RCC 7860 (cell line): ENCODE measurements around the gene COL16A1.

Source experiments
- DNase-seq: peaks from one replicate; pipeline ENCODE4 v3.0.0-alpha.2; 2015; ENCODE audit warnings: low spot score
- FAIRE-seq: peaks from 2 replicates; lab custom pipeline; 2012; peaks lifted over from hg19 to GRCh38; lab: Jason Lieb, UNC

Gene COL16A1

DNA sequence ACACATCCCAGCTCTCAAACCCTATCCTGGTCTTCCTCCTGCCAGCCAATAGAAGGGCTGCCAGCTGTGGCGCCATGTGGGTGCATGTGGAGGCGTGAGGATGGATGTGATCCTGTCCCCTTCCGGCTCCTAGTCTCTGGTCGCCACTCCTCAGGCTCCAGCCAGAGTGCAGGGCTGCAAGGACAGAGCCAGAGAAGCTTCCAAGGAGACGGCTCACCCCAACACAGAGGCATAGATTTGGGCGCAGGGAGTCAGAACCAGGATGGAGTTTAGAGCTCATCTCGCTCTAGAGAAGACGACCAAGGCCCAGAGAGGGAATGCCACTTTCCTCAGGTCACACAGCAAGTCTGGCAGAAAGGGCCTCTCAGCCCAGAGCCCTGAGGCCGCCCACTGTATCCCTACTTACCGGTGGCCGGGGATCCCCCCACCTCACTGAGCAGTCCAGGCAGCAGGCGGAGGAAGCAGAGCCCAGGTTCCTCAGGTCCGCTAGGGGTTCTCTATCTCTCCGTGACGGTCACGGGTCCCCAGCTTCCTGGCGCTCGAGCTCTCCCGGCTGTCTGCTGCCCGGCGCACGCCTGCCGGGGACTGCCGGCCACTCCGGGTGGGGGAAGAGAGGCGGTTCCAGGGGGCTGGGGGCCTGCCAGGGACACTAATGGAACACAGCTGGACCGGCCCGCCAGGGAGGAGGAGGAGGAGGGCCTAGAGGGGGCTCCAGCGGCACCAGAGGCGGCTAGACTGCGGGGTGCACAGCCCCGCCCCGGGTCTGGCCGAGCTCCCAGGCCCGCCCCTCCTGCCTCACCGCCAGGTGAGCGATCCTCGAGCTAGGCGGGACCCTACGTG, at the start of gene COL16A1:
Gene COL16A1, minus strand, starts transcription at position 587 of the 840 bp plus-strand sequence. CDS start 1,824 bp downstream, outside the sequence.
- DNase-seq, result no peak
- no peak for FAIRE-seq

DNA sequence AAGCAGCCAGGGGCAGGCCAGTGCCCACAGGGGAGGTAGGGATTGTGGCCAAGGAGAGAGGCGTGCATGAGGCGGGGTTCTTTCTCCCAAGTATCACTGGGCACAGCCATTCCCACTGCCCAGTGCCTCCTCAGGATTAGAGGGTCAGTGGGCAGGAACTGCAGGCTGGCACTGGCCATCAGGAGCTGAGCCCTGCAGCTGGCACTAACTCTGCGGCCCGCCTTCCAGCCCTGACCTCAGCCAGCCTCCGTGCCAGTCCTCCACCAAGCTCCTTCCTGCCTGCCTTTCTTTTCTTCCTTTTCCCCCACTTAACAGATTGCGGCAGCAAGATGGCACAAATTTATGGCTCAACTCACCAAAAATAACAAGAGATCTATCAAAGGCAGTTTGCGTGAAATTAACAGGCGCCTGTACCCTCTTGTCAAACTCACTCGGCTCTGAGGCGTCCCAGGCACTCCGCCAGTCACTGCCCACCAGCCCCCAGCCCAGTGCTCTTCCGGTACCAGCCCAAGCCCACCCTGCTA, 49.2 kb upstream of the COL16A1 start:
- no peak for DNase-seq
- no peak for FAIRE-seq

DNA sequence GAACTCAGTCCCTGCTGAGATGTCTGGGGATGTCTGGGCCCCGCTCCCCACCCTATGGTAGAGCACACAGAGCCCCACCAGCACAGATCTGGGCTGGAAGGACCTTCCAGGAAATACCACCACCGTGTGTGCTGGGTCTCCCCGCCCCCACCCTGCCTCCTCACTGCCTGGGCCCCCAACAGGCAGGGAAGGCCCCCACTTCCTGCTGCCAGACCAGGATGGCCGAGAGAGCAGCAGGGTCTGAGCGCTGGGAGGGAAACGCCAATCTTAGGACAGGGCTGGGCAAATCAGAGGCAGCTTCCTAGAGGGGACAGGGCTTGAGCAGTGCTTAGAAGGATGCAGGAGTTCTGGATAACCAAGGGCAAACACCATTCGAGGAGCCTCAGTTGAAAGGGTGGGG, 48.4 kb upstream of the COL16A1 start:
- FAIRE-seq (no peak), DNase-seq (no peak)

DNA sequence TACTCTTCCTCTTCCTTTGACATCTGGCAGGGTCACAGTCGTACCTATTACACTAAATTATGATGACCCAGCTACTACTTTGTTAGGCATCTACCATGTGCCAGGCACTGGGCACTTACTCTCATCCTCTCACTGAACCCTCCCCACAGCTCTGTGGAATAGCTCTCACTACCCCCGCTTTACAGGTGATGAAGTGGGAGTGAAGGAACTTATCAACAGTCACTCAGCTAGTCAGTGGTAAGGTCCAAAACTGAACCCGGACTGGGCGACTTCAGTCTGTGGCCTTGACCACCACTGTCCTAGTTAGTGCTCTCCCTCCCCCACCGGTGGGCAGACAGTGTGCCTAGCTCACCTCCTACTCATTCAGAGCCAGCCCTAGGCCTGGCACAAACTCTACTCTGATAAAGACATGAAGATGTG, 48.0 kb upstream of the COL16A1 start:
- FAIRE-seq, result no peak

DNA sequence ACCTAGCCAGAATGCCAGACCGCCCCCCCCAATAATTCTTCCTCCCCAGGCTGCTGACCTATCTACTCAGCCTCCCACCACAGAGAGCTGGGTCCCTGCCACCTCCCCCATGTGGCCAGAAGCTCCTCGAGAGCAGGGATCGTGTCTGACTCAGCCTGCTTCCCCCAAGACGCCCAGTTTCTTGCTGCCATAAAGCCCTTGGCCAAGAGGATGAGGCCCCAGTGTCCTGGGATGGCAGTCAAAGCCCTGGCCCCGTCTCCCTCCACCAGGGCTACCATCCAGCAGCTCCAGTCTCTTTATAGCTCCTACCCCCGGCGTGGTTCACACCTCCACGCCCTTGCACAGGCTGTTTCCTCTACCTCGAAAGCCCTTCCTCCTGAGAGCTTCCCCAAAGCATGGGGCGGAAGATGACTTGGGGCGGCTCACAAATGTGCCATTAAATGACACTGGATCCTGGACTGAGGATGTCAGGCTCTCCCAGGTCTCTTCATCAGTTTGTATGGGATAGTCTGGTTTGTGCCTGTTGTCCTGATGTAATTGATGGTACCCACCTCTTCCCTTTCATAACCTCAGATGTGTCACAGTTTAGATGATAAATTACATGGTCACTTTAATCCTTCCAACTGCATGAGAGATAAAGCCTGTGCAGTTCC, 47.2 kb upstream of the COL16A1 start:
- no peak for FAIRE-seq
- no peak for DNase-seq

More for the DNA sequence above, 48.0 kb upstream of the COL16A1 start:
- no peak for DNase-seq

DNA sequence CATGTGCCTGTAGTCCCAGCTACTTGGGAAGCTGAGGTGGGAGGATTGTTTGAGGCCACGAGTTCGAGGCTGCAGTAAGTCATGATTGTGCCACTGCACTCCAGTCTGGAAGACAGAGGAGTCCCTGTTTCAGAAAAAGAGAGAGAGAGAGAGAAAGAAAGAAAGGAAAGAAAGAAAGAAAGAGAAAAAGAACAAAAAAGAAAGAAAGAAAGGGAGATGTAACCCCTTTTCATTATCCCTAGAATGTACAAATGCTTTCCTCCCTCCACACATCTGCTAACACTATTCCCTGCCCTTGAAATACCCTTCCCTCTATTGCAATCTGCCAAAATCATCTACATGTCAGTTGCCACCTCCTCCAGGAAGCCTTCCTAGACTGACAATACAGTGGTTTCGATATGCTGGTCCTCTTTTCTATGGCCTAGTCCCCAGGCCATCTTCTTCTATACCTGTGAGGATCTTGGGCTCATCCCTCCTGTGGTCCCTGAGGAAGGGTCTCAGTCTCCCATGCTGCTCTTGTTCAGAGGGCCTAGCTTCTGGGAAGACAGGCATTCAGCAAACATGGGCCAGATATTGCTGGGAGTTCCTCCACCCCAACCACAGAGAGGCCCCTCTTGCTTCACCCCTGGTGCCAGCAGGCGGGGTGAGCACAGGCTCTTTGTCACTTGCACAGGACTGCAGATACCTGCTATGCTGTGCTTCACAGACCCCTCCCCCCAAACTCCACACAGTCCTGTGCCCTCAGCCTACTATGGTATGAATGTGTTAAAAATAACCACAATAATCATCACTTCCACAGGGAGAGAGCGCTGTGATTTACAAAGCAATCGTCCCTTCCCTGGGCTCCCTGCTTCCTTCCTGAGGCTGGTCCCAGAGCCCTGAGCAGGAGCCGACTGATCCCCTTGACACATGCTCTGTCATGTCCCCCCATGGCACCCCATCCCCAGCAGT, 46.2 kb upstream of the COL16A1 start:
- DNase-seq, result no peak
- FAIRE-seq, result no peak

DNA sequence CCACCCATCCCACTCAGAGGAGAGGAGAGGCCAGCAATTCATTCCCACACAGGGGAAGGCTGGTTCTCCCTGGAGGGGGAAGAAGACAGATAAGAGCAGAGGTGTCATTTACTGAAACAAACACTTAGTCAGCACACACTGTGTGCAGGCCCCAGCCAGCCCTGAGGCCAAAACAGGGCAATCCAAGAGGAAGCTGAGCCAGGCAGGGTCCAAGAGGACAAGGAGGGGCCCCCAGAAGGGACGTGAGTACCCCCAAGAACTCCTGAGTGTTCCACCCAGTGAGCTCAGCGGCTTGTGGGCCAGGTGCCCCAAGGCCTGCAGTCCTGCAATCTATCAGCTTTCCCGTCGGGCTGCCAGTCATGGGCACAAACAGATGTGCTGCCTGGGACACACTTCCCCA, 44.5 kb upstream of the COL16A1 start:
- FAIRE-seq, result no peak
- DNase-seq, result no peak

DNA sequence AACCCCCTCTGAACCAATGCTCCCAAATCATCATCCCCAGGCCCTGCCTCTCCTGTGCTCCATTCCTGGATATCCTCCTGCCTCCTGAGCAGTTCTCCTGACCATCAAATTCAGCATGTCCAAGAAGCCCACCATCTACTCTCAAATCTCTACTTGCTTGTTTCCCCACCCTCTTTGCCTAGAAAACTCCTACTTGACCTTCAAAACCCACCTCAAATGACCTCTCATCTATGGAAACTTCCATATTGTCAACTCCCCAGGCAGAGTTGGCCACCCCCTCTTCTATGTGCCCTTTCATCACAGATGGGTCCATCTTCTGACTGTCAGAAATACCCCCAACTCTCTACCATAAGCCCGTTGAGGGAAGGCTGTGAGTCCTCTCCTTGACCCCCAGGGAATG, 43.5 kb upstream of the COL16A1 start:
- FAIRE-seq, result no peak

DNA sequence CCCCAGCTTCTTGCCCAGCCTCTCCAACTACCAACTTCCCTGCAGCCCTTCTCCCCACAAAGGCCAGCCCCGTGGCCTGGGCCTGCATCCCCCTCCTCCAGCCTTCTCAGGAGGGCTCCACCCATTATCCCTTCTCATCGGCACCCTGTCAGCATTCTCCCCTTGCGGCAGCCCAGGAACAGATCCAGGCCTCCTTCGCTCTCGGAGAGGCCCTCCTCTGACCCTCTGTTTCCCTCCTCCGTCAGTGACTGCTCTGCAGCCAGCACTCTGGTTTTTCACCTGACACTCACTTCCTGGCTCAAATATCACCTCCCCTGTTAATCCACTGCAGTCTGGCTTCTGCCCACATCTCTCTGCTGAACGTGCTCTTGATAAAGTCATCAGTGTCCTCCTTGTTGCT, 42.9 kb upstream of the COL16A1 start:
- FAIRE-seq, result no peak
- no peak for DNase-seq

More for the DNA sequence above, 43.5 kb upstream of the COL16A1 start:
- DNase-seq, result no peak

DNA sequence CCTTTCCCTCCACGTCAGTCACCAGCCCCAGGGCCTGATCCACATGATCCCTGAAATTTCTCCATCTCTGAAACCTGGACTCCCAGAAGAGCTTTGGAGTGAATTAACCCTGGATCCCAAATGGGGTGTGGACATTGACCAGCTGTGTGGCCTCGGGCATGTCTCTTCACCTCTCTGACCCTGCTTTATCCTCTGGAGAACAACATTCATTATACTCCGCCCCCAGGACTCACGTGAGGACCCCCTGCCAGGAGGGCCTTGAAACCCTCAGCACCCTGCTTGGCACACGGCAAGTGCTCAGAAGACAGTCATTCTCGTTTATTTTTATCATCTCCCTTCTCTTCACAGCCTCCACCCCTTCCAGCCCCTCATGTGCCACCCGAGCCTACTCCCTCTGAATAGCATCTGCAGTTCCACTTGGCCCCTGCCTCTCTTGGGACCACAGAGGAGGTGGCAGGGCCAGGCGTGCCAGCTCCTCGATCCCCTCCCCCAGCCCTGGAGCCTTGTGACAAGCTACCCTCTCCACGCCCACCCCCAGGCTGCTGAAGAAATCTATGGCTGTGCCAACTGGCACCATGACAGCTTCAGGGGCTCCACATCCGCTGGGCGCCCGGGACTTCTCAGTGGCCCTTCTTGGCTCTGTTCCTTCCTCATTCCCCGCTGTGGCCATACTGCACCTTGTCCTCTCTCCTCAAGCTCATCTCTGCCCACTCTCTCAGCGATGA, 42.3 kb upstream of the COL16A1 start:
- no peak for FAIRE-seq
- DNase-seq, result no peak

DNA sequence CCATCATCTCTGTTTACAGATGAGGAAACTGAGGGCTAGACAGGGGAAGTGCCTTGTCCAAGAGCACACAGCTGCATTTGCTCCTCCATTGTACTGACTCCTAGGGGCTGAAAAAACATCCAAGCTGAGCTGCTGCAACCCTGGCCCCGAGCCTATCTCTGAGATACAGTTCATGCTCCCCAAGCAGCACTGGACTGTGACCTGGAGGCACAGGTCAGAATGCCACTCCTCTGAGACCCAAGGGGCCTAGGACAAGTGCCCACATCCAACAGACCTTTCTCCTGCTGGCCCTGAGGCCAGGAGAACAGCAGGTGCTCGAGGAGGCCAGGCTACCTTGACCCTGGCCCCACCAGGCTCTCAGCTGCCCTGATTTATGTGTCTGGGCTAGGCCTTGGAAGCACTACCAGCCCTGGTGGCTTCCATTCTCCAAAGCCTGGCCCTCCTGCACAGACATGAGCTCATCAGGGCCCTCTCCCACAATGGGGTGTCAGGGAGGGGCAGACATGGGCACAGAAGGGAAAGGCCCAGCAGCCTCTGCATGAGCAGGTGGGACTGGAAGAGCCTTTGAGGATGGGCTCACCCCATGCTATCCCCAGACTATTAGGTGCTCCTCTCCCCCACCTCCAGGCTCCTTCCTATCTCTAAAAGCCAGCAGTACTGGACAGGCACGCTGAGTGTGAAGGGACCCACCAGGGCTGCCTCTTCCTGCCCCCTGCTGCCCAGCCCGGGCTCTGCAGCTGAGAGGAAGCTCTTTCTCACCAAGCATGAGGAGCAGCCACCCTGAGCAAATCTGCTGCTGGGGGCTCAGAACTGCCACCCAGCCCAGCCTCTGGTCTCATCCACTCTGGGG, 41.5 kb upstream of the COL16A1 start:
- FAIRE-seq (no peak), DNase-seq (peak; percentile 32)

DNA sequence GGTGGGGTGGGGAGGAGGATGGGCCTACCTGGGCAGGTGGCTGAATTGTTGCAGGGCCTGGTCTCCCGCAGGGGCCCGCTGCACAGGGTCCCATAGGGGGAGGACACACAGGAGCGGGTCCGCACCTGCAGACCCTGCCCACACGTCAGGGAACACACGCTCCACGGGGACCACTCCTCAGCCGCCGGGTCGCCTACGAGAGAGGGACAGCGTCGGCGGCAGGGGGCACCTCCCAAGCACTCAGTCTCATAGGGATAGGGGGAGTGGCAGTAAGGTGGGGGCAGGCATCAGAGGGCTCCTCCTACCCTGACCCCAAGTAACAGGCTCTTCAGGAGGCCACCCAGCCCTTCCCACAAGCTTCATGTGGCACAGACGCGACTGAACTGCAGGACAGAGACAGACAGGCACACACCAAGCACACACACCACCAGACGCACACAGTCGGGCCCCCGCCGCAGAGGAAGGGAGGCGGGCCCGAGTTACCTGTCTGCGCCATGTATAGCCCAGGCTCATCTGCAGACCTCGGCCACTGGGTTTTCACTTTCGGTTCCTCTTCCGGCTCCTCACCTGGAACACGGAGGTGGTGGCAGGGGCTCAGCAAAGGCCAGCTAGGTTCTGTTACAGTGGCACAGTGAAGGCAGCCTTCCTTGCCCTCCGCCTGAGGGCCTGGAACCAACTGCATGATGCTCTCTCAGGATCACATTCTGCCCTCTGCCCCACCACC, 40.5 kb upstream of the COL16A1 start:
- DNase-seq (no peak), FAIRE-seq (no peak)

DNA sequence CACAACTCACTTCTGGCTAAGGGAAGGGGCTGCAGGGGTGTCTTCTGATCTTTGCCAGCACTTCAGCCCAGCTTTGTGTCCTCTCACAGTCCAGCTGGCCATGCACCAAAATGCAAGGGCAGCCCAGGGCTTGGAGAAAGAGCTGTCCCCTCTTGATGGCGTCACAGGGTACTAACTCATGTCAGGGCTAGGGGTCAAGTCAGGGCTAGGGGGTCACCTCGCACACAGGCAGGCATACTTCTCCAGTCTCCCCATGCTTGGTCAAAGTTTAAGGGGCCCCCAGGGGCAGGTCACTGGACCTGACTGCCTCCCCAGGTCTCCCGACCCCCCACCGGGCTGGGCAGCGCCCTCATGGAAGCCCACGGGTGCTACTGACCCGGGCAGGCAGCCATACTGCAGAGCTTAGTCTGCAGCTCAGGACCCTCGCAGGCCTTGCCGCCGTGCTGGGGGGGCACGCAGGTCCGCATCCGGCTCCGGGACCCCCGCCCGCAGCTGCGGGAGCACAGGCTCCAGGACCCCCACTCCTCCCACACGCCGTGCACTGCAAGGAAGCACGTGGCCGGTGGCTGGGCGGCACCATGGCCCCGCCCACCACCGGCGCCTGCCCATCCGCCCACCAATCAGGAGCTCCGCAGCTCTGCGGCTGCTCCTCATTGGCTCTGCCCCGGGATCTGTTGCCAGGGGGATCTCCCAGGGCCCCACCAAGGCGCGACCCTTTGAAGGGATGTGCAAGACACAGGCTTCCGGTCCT, 38.8 kb upstream of the COL16A1 start:
- DNase-seq, result no peak
- no peak for FAIRE-seq

DNA sequence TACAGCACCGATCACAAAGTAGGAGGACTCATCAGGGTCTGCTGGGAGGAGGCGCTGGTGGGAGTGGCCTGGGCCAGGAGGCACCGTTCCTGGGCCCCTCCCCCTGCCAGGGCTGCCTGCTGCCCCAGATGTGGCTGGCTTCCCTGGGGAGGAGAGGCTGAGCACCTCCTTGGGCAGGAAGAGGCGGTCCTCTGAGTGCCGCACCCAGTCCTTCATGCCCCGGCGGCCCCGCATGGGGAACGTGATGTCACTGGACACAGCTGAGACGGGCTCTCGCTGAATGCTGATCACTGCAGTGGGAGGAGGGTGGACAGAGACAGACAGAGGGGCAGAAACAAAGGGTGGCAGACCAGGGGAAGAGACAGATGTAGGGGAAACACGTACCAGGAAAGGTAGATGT, 35.5 kb upstream of the COL16A1 start:
- DNase-seq, result no peak

DNA sequence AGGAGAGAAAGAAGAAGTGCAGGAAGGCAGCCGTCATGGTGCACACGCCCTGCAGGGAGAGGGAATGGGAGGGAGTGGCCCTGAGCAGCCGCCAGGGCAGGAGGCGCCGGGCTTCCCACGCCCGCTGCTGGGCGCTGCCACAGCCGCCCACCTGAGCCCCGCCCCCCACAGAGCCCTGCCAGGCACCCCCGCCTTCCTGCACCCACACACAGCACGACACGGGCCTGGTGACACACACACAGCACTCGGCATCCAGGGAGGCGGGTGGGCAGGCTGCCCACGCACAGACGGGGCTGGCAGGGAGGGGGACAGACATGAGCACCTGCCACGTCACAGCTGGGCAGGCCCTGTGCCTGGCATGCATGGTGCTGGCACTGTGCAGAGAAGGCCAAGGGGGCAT, 32.9 kb upstream of the COL16A1 start:
- FAIRE-seq (no peak), DNase-seq (peak; percentile 8)

More for the DNA sequence above, 35.5 kb upstream of the COL16A1 start:
- FAIRE-seq, result no peak

DNA sequence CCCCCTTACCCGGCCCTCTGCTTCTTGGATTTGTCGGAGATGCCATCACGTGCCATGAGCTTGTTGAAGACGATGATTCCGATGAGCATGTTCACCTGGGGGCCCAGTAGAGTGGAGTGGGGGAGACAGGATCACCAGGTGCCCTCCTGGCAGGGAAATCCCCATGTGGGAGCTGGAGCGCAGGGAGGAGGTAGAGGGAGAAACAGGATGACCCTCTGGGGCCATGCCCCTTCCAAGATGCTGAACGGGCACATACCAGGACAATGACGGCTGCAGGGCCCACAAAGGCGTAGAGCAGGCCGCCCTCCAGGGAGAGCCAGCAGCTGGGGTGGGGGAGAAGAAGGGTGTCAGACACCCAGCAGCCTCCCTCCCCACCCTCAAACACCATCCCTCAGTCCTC, 31.8 kb upstream of the COL16A1 start:
- FAIRE-seq, result no peak

DNA sequence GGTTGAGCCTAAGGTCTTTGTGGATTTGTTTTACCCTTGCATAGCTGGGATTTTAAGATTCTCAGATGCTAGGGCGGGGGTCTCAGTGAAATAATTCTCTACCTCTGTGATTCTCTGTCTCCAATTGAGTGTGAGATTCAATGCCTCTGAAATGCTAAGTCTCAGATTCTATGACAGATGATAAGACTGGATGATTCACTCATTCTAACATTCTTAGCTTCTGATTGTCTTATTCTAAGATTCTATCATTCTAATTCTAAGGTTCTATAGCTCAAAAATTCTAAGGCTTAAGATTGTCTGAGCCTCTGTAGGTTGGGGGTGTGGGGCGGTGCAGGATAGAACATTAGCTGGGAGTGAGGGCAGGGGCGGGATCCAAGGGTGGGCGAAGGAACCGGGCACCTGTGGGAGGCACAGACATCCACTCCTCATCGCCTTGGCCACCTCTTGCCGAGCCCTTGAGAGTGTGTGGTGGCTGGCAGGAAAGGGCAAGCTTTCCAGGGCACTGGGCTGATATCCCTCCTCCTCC, 30.8 kb upstream of the COL16A1 start:
- DNase-seq, result peak; percentile 49
- no peak for FAIRE-seq

More for the DNA sequence above, 31.8 kb upstream of the COL16A1 start:
- DNase-seq, result peak; percentile 50
